Keratinocyte (primary cell): Measurements from ENCODE around the gene VWDE. TPM values are rescaled to one million over a fixed set of nuclear protein-coding genes. Genes with fewer than 3 reads are reported as not detected.

Experiments used
- DNase-seq: peaks from one replicate; pipeline ENCODE4 v3.0.0-alpha.2; 2011; ENCODE audit warnings: low read depth, missing footprints, low spot score
- FAIRE-seq: peaks from 2 replicates; lab custom pipeline; 2011; peaks lifted over from hg19 to GRCh38; lab: Jason Lieb, UNC
- H2AFZ ChIP-seq: 2 replicates; pipeline ENCODE4 v1.6.0; 2012; ENCODE audit warnings: low read length, control low read depth, inconsistent platforms; ENCODE audit not compliant: control insufficient read depth
- H3K27ac ChIP-seq: 2 replicates; pipeline ENCODE4 v1.5.1; 2011; ENCODE audit warnings: low read length; ENCODE audit not compliant: control insufficient read depth, insufficient read depth
- H3K27me3 ChIP-seq: 3 replicates; pipeline ENCODE4 v1.6.0; 2011; ENCODE audit warnings: low read length; ENCODE audit not compliant: control insufficient read depth, insufficient read depth; ENCODE audit errors: extremely low read depth
- H3K36me3 ChIP-seq, 2 experiments: 2 replicates in 1 of 2; 3 replicates in 1 of 2; pipeline ENCODE4 v1.5.1; 2011; ENCODE audit warnings: low read length in 2 of 2, mild to moderate bottlenecking in 1 of 2; ENCODE audit not compliant: control insufficient read depth in 2 of 2, insufficient read depth in 2 of 2; ENCODE audit errors: extremely low read depth in 1 of 2
- H3K4me1 ChIP-seq: 3 replicates; pipeline ENCODE4 v1.5.1; 2011; ENCODE audit warnings: low read length; ENCODE audit not compliant: control insufficient read depth, insufficient read depth; ENCODE audit errors: extremely low read depth
- H3K4me2 ChIP-seq: 3 replicates; pipeline ENCODE4 v1.6.0; 2011; ENCODE audit warnings: low read depth, low read length; ENCODE audit not compliant: control insufficient read depth, insufficient read depth; ENCODE audit errors: extremely low read depth
- H3K4me3 ChIP-seq, 3 experiments: fragments of 200-600 bp in 1 of 3; sonication (generic) in 1 of 3; 2 replicates in 2 of 3; 3 replicates in 1 of 3; pipeline ENCODE4 v1.5.1; 2011 to 2016; ENCODE audit warnings: low read length in 3 of 3, mild to moderate bottlenecking in 3 of 3, control low read depth in 2 of 3, inconsistent platforms in 1 of 3, low read depth in 1 of 3, mixed read lengths in 1 of 3, mixed run types in 1 of 3, moderate library complexity in 1 of 3; ENCODE audit not compliant: control insufficient read depth in 2 of 3, insufficient read depth in 2 of 3; ENCODE audit errors: extremely low read depth in 1 of 3
- H3K79me2 ChIP-seq: 2 replicates; pipeline ENCODE4 v1.6.0; 2012; ENCODE audit warnings: low read length; ENCODE audit not compliant: control insufficient read depth, insufficient read depth
- H3K9ac ChIP-seq: 3 replicates; pipeline ENCODE4 v1.6.0; 2011; ENCODE audit warnings: low read length; ENCODE audit not compliant: control insufficient read depth, insufficient read depth; ENCODE audit errors: extremely low read depth
- H3K9me1 ChIP-seq: 3 replicates; pipeline ENCODE4 v1.6.0; 2011; ENCODE audit warnings: low read length; ENCODE audit not compliant: control insufficient read depth, insufficient read depth; ENCODE audit errors: extremely low read depth
- H3K9me3 ChIP-seq: 2 replicates; pipeline ENCODE4 v1.5.1; 2012; ENCODE audit warnings: low read depth, low read length; ENCODE audit not compliant: control insufficient read depth
- H4K20me1 ChIP-seq: 3 replicates; pipeline ENCODE4 v1.6.0; 2011; ENCODE audit warnings: low read length; ENCODE audit not compliant: control insufficient read depth, insufficient read depth; ENCODE audit errors: extremely low read depth
- CTCF ChIP-seq, 3 experiments: IDR thresholded peaks in 1 of 3; conservative IDR thresholded peaks in 1 of 3; optimal IDR thresholded peaks in 1 of 3; 2 replicates in 2 of 3; 3 replicates in 1 of 3; pipeline versions ENCODE3 to v1.5.1; 2011; ENCODE audit warnings: low read length in 3 of 3, mild to moderate bottlenecking in 3 of 3, moderate library complexity in 2 of 3, control low read depth in 1 of 3, inconsistent platforms in 1 of 3; ENCODE audit not compliant: insufficient read depth in 2 of 3; ENCODE audit errors: extremely low read depth in 1 of 3
- EZH2 ChIP-seq: IDR thresholded peaks from one replicate; pipeline ENCODE4 v1.6.1; 2012; ENCODE audit warnings: inconsistent platforms, mild to moderate bottlenecking, low read length, moderate library complexity
- dilution Hi-C: fragments of 300-500 bp; cut with MboI; formaldehyde crosslinking; loops from one replicate; pipeline ENCODE4 v1.7.0; 2020; ENCODE audit warnings: low sequenced_read_pairs; ENCODE audit not compliant: extremely low pct_ligation_motif_present
- polyA plus RNA-seq, 5 experiments: library from polyadenylated mRNA; depleted of rRNA in 3 of 5; stranded (reverse) in 3 of 5; stranded (forward) in 1 of 5; unstranded in 1 of 5; fragments of >200 nt; gene quantifications; 1 replicate in 1 of 5; 2 replicates in 3 of 5; 3 replicates in 1 of 5; pipeline versions ENCODE4 v1.2.1 to v1.2.3, GENCODE V29; 2011 to 2012; ENCODE audit warnings: missing spikeins in 2 of 5, low read depth in 1 of 5, low replicate concordance in 1 of 5

VWDE gene
- polyA plus RNA-seq, 1 donor (not counting 4 experiments of a cell fraction or from before 2014, with no cell fraction given): 0.01 TPM

GRCh38 chr7:12373580-12374263 lies 29.9 kb downstream of the VWDE start:
- no peak for DNase-seq
- dilution Hi-C loops: no loop called here
- H3K9me1 ChIP-seq: no peaks in the 10 kb centered on the region

GRCh38 chr7:12370249-12370648 lies 33.4 kb downstream of the VWDE start:
- Histone ChIP-seq H2AFZ (no peak overlapping the region), H3K9me3 (no peaks in the 10 kb centered on the region), H3K9ac (no peak overlapping the region), H4K20me1 (no peaks in the 10 kb centered on the region), H3K9me1 (no peaks in the 10 kb centered on the region), H3K27ac (no peak overlapping the region), H3K27me3 (no peaks in the 10 kb centered on the region), H3K4me1 (no peaks in the 10 kb centered on the region), H3K79me2 (no peaks in the 10 kb centered on the region), H3K36me3 (no peaks in the 10 kb centered on the region), H3K4me3 (no peak overlapping the region), H3K4me2 (no peak overlapping the region)
- dilution Hi-C loops: no loop called here
- DNase-seq (no peak), FAIRE-seq (no peak)
- TF ChIP-seq EZH2 (no peak), CTCF (optimal IDR thresholded peaks at IDR 0.05 in 1 of 3, IDR thresholded peaks at IDR 0.05 in 1 of 3, conservative IDR thresholded peaks at IDR 0.05 in 1 of 3; ENCODE audit: extremely low read depth in 1 of 3, insufficient read depth in 2 of 3, low read length in 3 of 3) (no peak)

More at GRCh38 chr7:12373580-12374263, 29.9 kb downstream of the VWDE start:
- Histone ChIP-seq H3K79me2 (no peaks in the 10 kb centered on the region), H3K9me3 (no peaks in the 10 kb centered on the region), H3K9ac (no peak overlapping the region), H3K4me2 (no peak overlapping the region), H3K36me3 (no peaks in the 10 kb centered on the region), H3K27ac (no peak overlapping the region), H2AFZ (no peak overlapping the region), H3K4me3 (no peak overlapping the region), H3K4me1 (no peaks in the 10 kb centered on the region), H4K20me1 (no peaks in the 10 kb centered on the region), H3K27me3 (no peaks in the 10 kb centered on the region)
- TF ChIP-seq EZH2: no peak
- no peak for TF ChIP-seq CTCF (optimal IDR thresholded peaks at IDR 0.05 in 1 of 3, IDR thresholded peaks at IDR 0.05 in 1 of 3, conservative IDR thresholded peaks at IDR 0.05 in 1 of 3; ENCODE audit: extremely low read depth in 1 of 3, insufficient read depth in 2 of 3, low read length in 3 of 3)
- FAIRE-seq: no peak
